Common myeloid progenitor, CD34-positive (primary cell): Measurements from ENCODE around the gene ISG15.

Experiments used
- CTCF ChIA-PET: fragments of 350-600 bp; sonication (Branson Sonifier 250); formaldehyde crosslinking; loops from one replicate; lab custom pipeline; 2021; ENCODE audit warnings: antibody characterized with exemption; lab: Charles Lee
- POLR2A ChIA-PET: fragments of 350-600 bp; sonication (Branson Sonifier 250); formaldehyde crosslinking; loops from one replicate; lab custom pipeline; 2021; ENCODE audit warnings: antibody characterized with exemption; lab: Charles Lee
- DNase-seq, 3 donors: peaks; one replicate each; pipeline versions ENCODE4 v3.0.0 to v3.0.0-alpha.2; 2013
- H3K27ac ChIP-seq, 2 experiments: 1 replicate in 1 of 2; 2 replicates in 1 of 2; pipeline ENCODE4 v1.7.0; 2013; ENCODE audit warnings: inconsistent platforms in 2 of 2, low read length in 2 of 2, mild to moderate bottlenecking in 2 of 2, low read depth in 1 of 2, moderate library complexity in 1 of 2; ENCODE audit not compliant: severe bottlenecking in 2 of 2, insufficient read depth in 1 of 2, poor library complexity in 1 of 2
- H3K27me3 ChIP-seq, 5 experiments: replicated peaks in 2 of 5; 1 replicate in 3 of 5; 2 replicates in 2 of 5; pipeline versions ENCODE4 v1.6.1 to v1.7.0; 2013; ENCODE audit warnings: low read length in 4 of 5, mild to moderate bottlenecking in 2 of 5, moderate library complexity in 2 of 5, inconsistent platforms in 1 of 5; ENCODE audit not compliant: insufficient read depth in 5 of 5, control insufficient read depth in 4 of 5
- H3K36me3 ChIP-seq, 4 experiments: 1 replicate in 2 of 4; 2 replicates in 2 of 4; pipeline versions ENCODE4 v1.6.1 to v1.7.0; 2013; ENCODE audit warnings: low read length in 3 of 4, control low read depth in 1 of 4, mild to moderate bottlenecking in 1 of 4; ENCODE audit not compliant: control insufficient read depth in 4 of 4, insufficient read depth in 4 of 4
- H3K4me1 ChIP-seq, 4 experiments: 1 replicate in 3 of 4; 2 replicates in 1 of 4; pipeline versions ENCODE4 v1.6.1 to v1.7.1; 2013; ENCODE audit warnings: low read length in 3 of 4, mild to moderate bottlenecking in 3 of 4, control low read depth in 1 of 4, inconsistent platforms in 1 of 4, moderate library complexity in 1 of 4; ENCODE audit not compliant: control insufficient read depth in 4 of 4, insufficient read depth in 4 of 4; ENCODE audit errors: control extremely low read depth in 1 of 4
- H3K4me3 ChIP-seq, 7 experiments: 1 replicate in 4 of 7; 2 replicates in 3 of 7; pipeline versions ENCODE4 v1.5.1 to v1.7.0; 2013; ENCODE audit warnings: mild to moderate bottlenecking in 7 of 7, low read length in 6 of 7, moderate library complexity in 6 of 7, inconsistent platforms in 2 of 7, low read depth in 2 of 7, control low read depth in 1 of 7; ENCODE audit not compliant: insufficient read depth in 4 of 7, control insufficient read depth in 1 of 7; ENCODE audit errors: extremely low read depth in 1 of 7
- H3K9me3 ChIP-seq, 5 experiments: 1 replicate in 4 of 5; 2 replicates in 1 of 5; pipeline versions ENCODE4 v1.6.1 to v1.7.1; 2013; ENCODE audit warnings: low read length in 4 of 5, mild to moderate bottlenecking in 2 of 5, inconsistent platforms in 1 of 5, low read depth in 1 of 5, moderate library complexity in 1 of 5; ENCODE audit not compliant: control insufficient read depth in 4 of 5, insufficient read depth in 2 of 5; ENCODE audit errors: control extremely low read depth in 1 of 5
- WGBS: methylation state at CpG from one replicate; pipeline ENCODE4 v1.1.5; 2013; ENCODE audit not compliant: insufficient coverage; 5-methylcytosine and 5-hydroxymethylcytosine counted together

ISG15 gene

GRCh38 chr1:1045129-1045528 lies 31.8 kb downstream of the ISG15 start:
- POLR2A ChIA-PET, result no interaction called here
- no peaks in the 10 kb centered on the region for H3K36me3 ChIP-seq
- 94% methylated on average over 22 of the region's 23 CpGs for WGBS

GRCh38 chr1:1046243-1046642 lies 32.9 kb downstream of the ISG15 start:
- ChIA-PET POLR2A (no interaction called here), CTCF (no interaction called here)
- Histone ChIP-seq H3K4me3 (no peak overlapping the region), H3K36me3 (no peaks in the 10 kb centered on the region), H3K27me3 (no peaks in the 10 kb centered on the region), H3K27ac (no peak overlapping the region), H3K9me3 (peaks cover 0 to 3% (median 0%) of the 10 kb centered on the region in 5 experiments), H3K4me1 (peaks cover 0 to under 1% (median 0%) of the 10 kb centered on the region in 4 experiments)
- no peak for DNase-seq
- WGBS, result 98% methylated on average over 10 of the region's 20 CpGs

More at GRCh38 chr1:1045129-1045528, 31.8 kb downstream of the ISG15 start:
- CTCF ChIA-PET, result interaction anchor here (0.7 to 1.5 kb wide), 3 partner anchors 10 to 19 kb away, joined by 3 to 7 read pairs (median 5); no protein-coding TSS in a partner anchor
- DNase-seq, result no peak
- peaks cover 0 to 5% (median 4%) of the 10 kb centered on the region in 5 experiments for H3K27me3 ChIP-seq
- no peak overlapping the region for H3K27ac ChIP-seq
- no peak overlapping the region for H3K4me3 ChIP-seq
- H3K9me3 ChIP-seq, result peaks cover 0 to 3% (median 0%) of the 10 kb centered on the region in 5 experiments
- H3K4me1 ChIP-seq, result peaks cover 0 to 8% (median 5%) of the 10 kb centered on the region in 4 experiments

GRCh38 chr1:1046767-1047166 lies 33.5 kb downstream of the ISG15 start:
- 95% methylated on average over 26 of the region's 26 CpGs for WGBS

GRCh38 chr1:1047407-1047806 lies 34.1 kb downstream of the ISG15 start:
- Histone ChIP-seq H3K9me3 (peaks cover 0 to 3% (median 0%) of the 10 kb centered on the region in 5 experiments), H3K36me3 (no peaks in the 10 kb centered on the region), H3K4me1 (no peaks in the 10 kb centered on the region), H3K4me3 (no peak overlapping the region), H3K27ac (no peak overlapping the region), H3K27me3 (no peaks in the 10 kb centered on the region)
- 94% methylated on average over 17 of the region's 19 CpGs for WGBS
- no peak for DNase-seq
- ChIA-PET CTCF (no interaction called here), POLR2A (no interaction called here)

More at GRCh38 chr1:1046767-1047166, 33.5 kb downstream of the ISG15 start:
- no peak overlapping the region for H3K27ac ChIP-seq
- no peak overlapping the region for H3K4me3 ChIP-seq
- ChIA-PET POLR2A (no interaction called here), CTCF (no interaction called here)
- H3K27me3 ChIP-seq, result no peaks in the 10 kb centered on the region
- peaks cover 0 to 3% (median 0%) of the 10 kb centered on the region in 5 experiments for H3K9me3 ChIP-seq
- no peaks in the 10 kb centered on the region for H3K36me3 ChIP-seq
- H3K4me1 ChIP-seq, result no peaks in the 10 kb centered on the region
- no peak for DNase-seq

- no peaks in the 10 kb centered on the region for H3K27me3 ChIP-seq
- no peak overlapping the region for H3K27ac ChIP-seq
- ChIA-PET POLR2A (no interaction called here), CTCF (no interaction called here)
- no peak for DNase-seq
- no peaks in the 10 kb centered on the region for H3K9me3 ChIP-seq
- WGBS, result 93% methylated on average over 10 of the region's 25 CpGs
- no peaks in the 10 kb centered on the region for H3K36me3 ChIP-seq
- no peaks in the 10 kb centered on the region for H3K4me1 ChIP-seq
- H3K4me3 ChIP-seq, result no peak overlapping the region
These were observed 34.7 kb downstream of the ISG15 start for GRCh38 chr1:1047963-1048362.

- ChIA-PET CTCF (no interaction called here), POLR2A (no interaction called here)
- Histone ChIP-seq H3K27me3 (no peaks in the 10 kb centered on the region), H3K4me3 (no peak overlapping the region), H3K27ac (no peak overlapping the region), H3K36me3 (no peaks in the 10 kb centered on the region), H3K4me1 (no peaks in the 10 kb centered on the region), H3K9me3 (no peaks in the 10 kb centered on the region)
- WGBS, result 98% methylated on average over 11 of the region's 28 CpGs
- DNase-seq, result no peak
These were observed 35.5 kb downstream of the ISG15 start for GRCh38 chr1:1048765-1049164.

GRCh38 chr1:1049318-1050165 lies 36.2 kb downstream of the ISG15 start:
- Histone ChIP-seq H3K27me3 (no peaks in the 10 kb centered on the region), H3K9me3 (no peaks in the 10 kb centered on the region), H3K27ac (no peak overlapping the region), H3K4me1 (no peaks in the 10 kb centered on the region), H3K4me3 (no peak overlapping the region), H3K36me3 (no peaks in the 10 kb centered on the region)
- no peak for DNase-seq
- ChIA-PET POLR2A (no interaction called here), CTCF (no interaction called here)
- 96% methylated on average over 44 of the region's 57 CpGs for WGBS
